CMK (cell line): ENCODE data around the gene VCL.
A peak's percentile ranks its signal among the peaks of the same experiment; 100 is the strongest.
"Not testable (repeated sequence)": the region's sequence is repeated elsewhere in the genome, so short reads cannot be mapped to it uniquely, and the experiment has no call there.

Source experiments
- DNase-seq: peaks from one replicate; pipeline ENCODE4 v3.0.0-alpha.2; 2010; ENCODE audit warnings: low read depth

Gene VCL

GRCh38 chr10:73997787-73998622, at the start of gene VCL:
Gene VCL (plus strand): TSS chr10:73998116. CDS start chr10:73998208, 92 bp downstream.
- DNase-seq, result peak; percentile 85

- no peak for DNase-seq
Observed at GRCh38 chr10:73948947-73949633, 48.8 kb upstream of the VCL start.

- DNase-seq, result no peak
Observed at GRCh38 chr10:73950155-73950948, 47.6 kb upstream of the VCL start.

- DNase-seq, result no peak
Observed at GRCh38 chr10:73953665-73954064, 44.3 kb upstream of the VCL start.

GRCh38 chr10:73954737-73955136, 43.2 kb upstream of the VCL start:
- no peak for DNase-seq

- no peak for DNase-seq
Observed at GRCh38 chr10:73955719-73956118, 42.2 kb upstream of the VCL start.

- DNase-seq, result peak; percentile 71
Observed at GRCh38 chr10:73956476-73957359, 41.2 kb upstream of the VCL start.

GRCh38 chr10:73959484-73960243, 38.3 kb upstream of the VCL start:
- no peak for DNase-seq

GRCh38 chr10:73962386-73962785, 35.5 kb upstream of the VCL start:
- DNase-seq, result no peak

- DNase-seq, result not testable (repeated sequence)
Observed at GRCh38 chr10:73963533-73963932, 34.4 kb upstream of the VCL start.

- DNase-seq, result no peak
Observed at GRCh38 chr10:73964743-73965142, 33.2 kb upstream of the VCL start.

GRCh38 chr10:73965267-73965889, 32.5 kb upstream of the VCL start:
- not testable (repeated sequence) for DNase-seq

- no peak for DNase-seq
Observed at GRCh38 chr10:73965890-73966768, 31.8 kb upstream of the VCL start.

- no peak for DNase-seq
Observed at GRCh38 chr10:73967022-73967429, 30.9 kb upstream of the VCL start.

- no peak for DNase-seq
Observed at GRCh38 chr10:73967544-73967943, 30.4 kb upstream of the VCL start.

GRCh38 chr10:73968098-73968521, 29.8 kb upstream of the VCL start:
- DNase-seq, result no peak

GRCh38 chr10:73969224-73969841, 28.6 kb upstream of the VCL start:
- DNase-seq, result no peak

GRCh38 chr10:73970845-73971244, 27.1 kb upstream of the VCL start:
- DNase-seq, result no peak
